A549 treated with AZD9567 at 1 μM for 4 hours (cell line): ENCODE data around the gene ISG15. TPM values are rescaled to one million over a fixed set of nuclear protein-coding genes. Genes with fewer than 3 reads are reported as not detected.

Experiments
- total RNA-seq: library from RNA; stranded (reverse); fragments of 200-300 nt; extraction: Qiagen RNA extraction; gene quantifications from 5 replicates; pipeline ENCODE4 v1.2.3, GENCODE V29; 2022; ENCODE audit not compliant: insufficient read depth

Gene ISG15
- 6.9 to 26.4 TPM (median 19.1 TPM) in 5 replicates for total RNA-seq

GRCh38 chr1:1013105-1013921 is at the start of gene ISG15:
Gene ISG15 (plus strand): TSS chr1:1013497. CDS start chr1:1013574, 77 bp downstream.

GRCh38 chr1:966135-966703 is 47.1 kb upstream of the ISG15 start, which contains the start of gene PLEKHN1:
Gene PLEKHN1 (plus strand): TSS chr1:966482. CDS start chr1:966532, 50 bp downstream.

GRCh38 chr1:981955-982558 is 31.2 kb upstream of the ISG15 start, which contains the start of gene PERM1:
Gene PERM1 (minus strand): TSS chr1:982093. CDS start chr1:981029, 1,064 bp downstream.

GRCh38 chr1:999725-1000356 is 13.5 kb upstream of the ISG15 start, which contains the start of gene HES4:
Gene HES4 (minus strand): TSS chr1:1000097. CDS start chr1:999973, 124 bp downstream.

GRCh38 chr1:1020000-1020404 is 6.7 kb downstream of the ISG15 start, which contains the start of gene AGRN:
Gene AGRN (plus strand): TSS chr1:1020120. CDS start chr1:1020173, 53 bp downstream.

Other genes starting within 250 kb of the ISG15 start
- 12.9 to 25.0 TPM (median 23.4 TPM) in 5 replicates for gene SAMD11, start 89.6 kb upstream of the ISG15 start, total RNA-seq
- gene NOC2L, start 54.2 kb upstream of the ISG15 start, total RNA-seq, result 68.1 to 93.1 TPM (median 85.3 TPM) in 5 replicates
- 11.0 to 19.0 TPM (median 16.7 TPM) in 5 replicates for gene KLHL17, start 52.9 kb upstream of the ISG15 start, total RNA-seq
- 2.1 to 5.8 TPM (median 5.2 TPM) in 5 replicates for gene PLEKHN1, start 47.0 kb upstream of the ISG15 start, total RNA-seq
- gene PERM1, start 31.4 kb upstream of the ISG15 start, total RNA-seq, result 0.05 to 0.37 TPM (median 0.09 TPM) in 3 of 5 replicates, not detected in the others
- gene HES4, start 13.4 kb upstream of the ISG15 start, total RNA-seq, result 25.4 to 70.5 TPM (median 62.2 TPM) in 5 replicates
- gene AGRN, start 6.6 kb downstream of the ISG15 start, total RNA-seq, result 89.2 to 121 TPM (median 120 TPM) in 5 replicates
- 0.30 to 0.42 TPM (median 0.36 TPM) in 4 of 5 replicates, not detected in the other for gene RNF223, start 60.8 kb downstream of the ISG15 start, total RNA-seq
- 8.8 to 14.5 TPM (median 12.9 TPM) in 5 replicates for gene C1orf159, start 102.6 kb downstream of the ISG15 start, total RNA-seq
- not detected in 5 replicates for gene TTLL10, start 160.4 kb downstream of the ISG15 start, total RNA-seq
- 0.09 to 0.20 TPM (median 0.12 TPM) in 3 of 5 replicates, not detected in the others for gene TNFRSF18, start 193.1 kb downstream of the ISG15 start, total RNA-seq
- gene TNFRSF4, start 200.7 kb downstream of the ISG15 start, total RNA-seq, result 0.07 to 0.21 TPM (median 0.10 TPM) in 3 of 5 replicates, not detected in the others
- gene SDF4, start 218.5 kb downstream of the ISG15 start, total RNA-seq, result 104 to 133 TPM (median 126 TPM) in 5 replicates
- 13.1 to 18.5 TPM (median 15.8 TPM) in 5 replicates for gene B3GALT6, start 218.7 kb downstream of the ISG15 start, total RNA-seq
- 1.1 to 1.6 TPM (median 1.5 TPM) in 4 of 5 replicates, not detected in the other for gene C1QTNF12, start 233.2 kb downstream of the ISG15 start, total RNA-seq